ENCODE results near the gene PMM1. TPM values are rescaled to one million over a fixed set of nuclear protein-coding genes. Genes with fewer than 3 reads are reported as not detected.

PMM1 gene
- total and polyA plus RNA-seq, 2 donors (not counting 3 experiments of a cell fraction or from before 2014, with no cell fraction given) = 14.6 to 31.7 TPM

DNA sequence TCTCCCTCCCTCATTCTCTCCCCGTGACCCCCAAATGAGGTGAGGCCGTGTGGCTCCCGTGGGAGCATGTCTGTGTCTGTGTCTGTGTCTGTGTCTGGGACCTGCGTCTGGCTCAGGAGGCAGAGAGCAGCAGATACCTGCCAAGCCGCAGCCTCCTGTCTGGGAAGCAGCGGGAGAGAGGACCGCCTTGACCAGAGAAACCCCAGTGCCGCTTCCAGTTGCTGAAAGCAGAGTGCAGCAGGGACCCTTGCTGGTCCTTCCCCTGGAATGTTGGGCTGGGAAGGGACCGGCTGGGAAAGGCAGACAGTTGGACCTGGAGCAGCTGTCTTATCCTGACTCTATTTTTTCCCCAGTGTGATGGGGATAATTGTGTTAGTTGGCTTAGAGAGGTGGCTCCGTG is 28.3 kb downstream of the PMM1 start:
- H3K9me3 ChIP-seq (replicated peaks; ENCODE audit: control insufficient read depth, insufficient read depth, low read length) = no peaks in the 10 kb centered on the region

More for the DNA sequence above, 28.3 kb downstream of the PMM1 start:
- peaks cover 11% of the 10 kb centered on the region for H3K4me1 ChIP-seq (ENCODE audit: control insufficient read depth, extremely low read depth, insufficient read depth, low read length)
- TF ChIP-seq FOS (IDR thresholded peaks at IDR 0.05; ENCODE audit: borderline replicate concordance, insufficient read depth, low read length) = no peak
- no peak for TF ChIP-seq MYC (IDR thresholded peaks at IDR 0.05; ENCODE audit: low read depth, low read length)
- no peak for TF ChIP-seq MAX (IDR thresholded peaks at IDR 0.05; ENCODE audit: insufficient read depth, insufficient read length)
- TF ChIP-seq POLR2AphosphoS5 (IDR thresholded peaks at IDR 0.05; ENCODE audit: insufficient read depth, low read depth, low read length) = no peak
- no peak for TF ChIP-seq GATA2 (IDR thresholded peaks at IDR 0.05; ENCODE audit: insufficient read depth, insufficient read length, low read depth, low read length)
- TF ChIP-seq JUN (IDR thresholded peaks at IDR 0.05; ENCODE audit: borderline replicate concordance, insufficient read depth, insufficient read length, low read depth) = no peak
- TF ChIP-seq CTCF (IDR thresholded peaks at IDR 0.05; ENCODE audit: extremely low read depth in 1 of 2, insufficient read depth in 1 of 2, low read depth in 1 of 2, low read length in 2 of 2) = no peak
- no peak for TF ChIP-seq EZH2 (IDR thresholded peaks at IDR 0.05; ENCODE audit: borderline replicate concordance, low read depth, low read length, severe bottlenecking)
- H3K79me2 ChIP-seq (ENCODE audit: control insufficient read depth, insufficient read depth, low read length) = no peaks in the 10 kb centered on the region
- intact Hi-C loops (cut with micrococcal nuclease) (no loop called here), dilution Hi-C loops (cut with MboI; ENCODE audit: extremely low pct_ligation_motif_present, low sequenced_read_pairs) (no loop called here)
- H3K4me2 ChIP-seq (ENCODE audit: insufficient read depth, low read length) = no peak overlapping the region
- H4K20me1 ChIP-seq (replicated peaks; ENCODE audit: control insufficient read depth, extremely low read depth, insufficient read depth, low read length) = no peaks in the 10 kb centered on the region
- no peaks in the 10 kb centered on the region for H3K36me3 ChIP-seq (ENCODE audit: control insufficient read depth in 2 of 2, extremely low read depth in 1 of 2, insufficient read depth in 2 of 2, low read length in 2 of 2)
- no peak overlapping the region for H2AFZ ChIP-seq (ENCODE audit: low read depth, low read length)
- FAIRE-seq = no peak
- no peaks in the 10 kb centered on the region for H3K9me1 ChIP-seq (replicated peaks; ENCODE audit: control insufficient read depth, extremely low read depth, insufficient read depth, low read length)
- no peak overlapping the region for H3K9ac ChIP-seq (replicated peaks; ENCODE audit: extremely low read depth, insufficient read depth, low read length)
- no peak overlapping the region for H3K4me3 ChIP-seq (replicated peaks in 1 of 3; ENCODE audit: insufficient read depth in 1 of 3, low read depth in 1 of 3, low read length in 3 of 3)
- peaks cover 0 to 8% of the 10 kb centered on the region in 2 experiments for H3K27me3 ChIP-seq (ENCODE audit: control insufficient read depth in 2 of 2, insufficient read depth in 2 of 2, low read length in 2 of 2)
- ChIA-PET CTCF (no interaction called here), POLR2A (no interaction called here)
- H3K27ac ChIP-seq (ENCODE audit: insufficient read depth, low read depth, low read length) = no peak overlapping the region
- no TSS peak for BruUV-seq (replicated peaks)
- no peak for DNase-seq (ENCODE audit: low read depth, low spot score)

All from endothelial cell of umbilical vein (primary cell).